Spinal cord (tissue), 10 donors: ENCODE measurements around the gene NFIX. TPM values are rescaled to one million over a fixed set of nuclear protein-coding genes. Genes with fewer than 3 reads are reported as not detected.

ENCODE experiments used
- DNase-seq, 6 donors: peaks; one replicate each; pipeline versions ENCODE4 v3.0.0 to v3.0.0-alpha.2; 2013 to 2015; ENCODE audit warnings: low spot score in 6 of 6, low read depth in 4 of 6
- H3K27ac ChIP-seq: one replicate; pipeline ENCODE4 v1.5.1; 2013; ENCODE audit warnings: low read depth, low read length, control low read depth
- H3K27me3 ChIP-seq: one replicate; pipeline ENCODE4 v1.6.1; 2013; ENCODE audit warnings: low read length; ENCODE audit not compliant: control insufficient read depth, insufficient read depth
- H3K36me3 ChIP-seq: one replicate; pipeline ENCODE4 v1.6.1; 2013; ENCODE audit warnings: low read length; ENCODE audit not compliant: control insufficient read depth, insufficient read depth
- H3K4me1 ChIP-seq: one replicate; pipeline ENCODE4 v1.6.1; 2013; ENCODE audit warnings: low read length; ENCODE audit not compliant: control insufficient read depth, insufficient read depth
- H3K4me3 ChIP-seq: one replicate; pipeline ENCODE4 v1.5.1; 2013; ENCODE audit warnings: low read depth, low read length, control low read depth
- H3K9me3 ChIP-seq: one replicate; pipeline ENCODE4 v1.6.1; 2013; ENCODE audit warnings: low read length; ENCODE audit not compliant: control insufficient read depth, insufficient read depth
- WGBS: methylation state at CpG from one replicate; pipeline ENCODE4 v1.1.5; 2013; ENCODE audit warnings: missing lambda C conversion rate; ENCODE audit not compliant: insufficient coverage; 5-methylcytosine and 5-hydroxymethylcytosine counted together
- polyA plus RNA-seq, 2 donors: library from polyadenylated mRNA; unstranded; fragments of 120-200 nt; gene quantifications; one replicate each; pipeline ENCODE4 v1.2.1, GENCODE V29; 2013; ENCODE audit not compliant: insufficient read length in 2 of 2
- total RNA-seq, 2 donors: library from RNA; depleted of rRNA in 1 of 2; stranded (reverse); fragments of 120-200 nt in 1 of 2; fragments of >200 nt in 1 of 2; gene quantifications; one replicate each; pipeline versions ENCODE4 v1.2.3 to v1.2.4, GENCODE V29; 2013 to 2014
- donor health status: healthy.

NFIX gene
- total and polyA plus RNA-seq, 4 donors, result 53.3 to 198 (median 118) TPM

GRCh38 chr19:13116282-13117175, 121.3 kb downstream of the NFIX start, which contains the start of gene TRMT1:
Gene TRMT1, minus strand, starts transcription at chr19:13116740. Its CDS starts 341 bp downstream, at chr19:13116399.
- Histone ChIP-seq H3K27me3 (no peaks in the 10 kb centered on the region), H3K9me3 (no peaks in the 10 kb centered on the region), H3K27ac (peak within 1 kb of the TSS; percentile 61), H3K4me3 (peak within 1 kb of the TSS; percentile 94), H3K4me1 (peaks cover 51% of the 10 kb centered on the region), H3K36me3 (peaks cover 48% of the 10 kb centered on the region)
- DNase-seq, result peak; percentile 85 to 98 (median 93)
- under 1% methylated on average over 47 of the region's 51 CpGs for WGBS

- H3K9me3 ChIP-seq, result no peaks in the 10 kb centered on the region
- H3K4me3 ChIP-seq, result peak overlapping the region; percentile 94
- peaks cover 47% of the 10 kb centered on the region for H3K36me3 ChIP-seq
- H3K27ac ChIP-seq, result peak overlapping the region; percentile 61
- 28% methylated on average over 18 of the region's 20 CpGs for WGBS
- no peaks in the 10 kb centered on the region for H3K27me3 ChIP-seq
- peaks cover 51% of the 10 kb centered on the region for H3K4me1 ChIP-seq
- DNase-seq, result no peak
Measured at GRCh38 chr19:13117176-13117771, 122.0 kb downstream of the NFIX start.

GRCh38 chr19:13117772-13118423, 122.6 kb downstream of the NFIX start, which contains the start of gene NACC1:
Gene NACC1, plus strand, starts transcription at chr19:13118264. Its CDS starts 16,944 bp downstream, at chr19:13135208.
- 1% methylated on average over 58 of the region's 65 CpGs for WGBS
- Histone ChIP-seq H3K27me3 (no peaks in the 10 kb centered on the region), H3K4me3 (peak within 1 kb of the TSS; percentile 94), H3K9me3 (no peaks in the 10 kb centered on the region), H3K36me3 (peaks cover 47% of the 10 kb centered on the region), H3K4me1 (peaks cover 51% of the 10 kb centered on the region), H3K27ac (peak within 1 kb of the TSS; percentile 61)
- peak; percentile 69 to 97 (median 84) for DNase-seq

GRCh38 chr19:13118424-13119193, 123.3 kb downstream of the NFIX start:
- Histone ChIP-seq H3K4me3 (peak overlapping the region; percentile 69), H3K27me3 (no peaks in the 10 kb centered on the region), H3K27ac (no peak overlapping the region), H3K4me1 (peaks cover 51% of the 10 kb centered on the region), H3K9me3 (no peaks in the 10 kb centered on the region), H3K36me3 (peaks cover 48% of the 10 kb centered on the region)
- peak in 1 of 6 donors; percentile 43 for DNase-seq
- 0% methylated on average over 54 of the region's 57 CpGs for WGBS

- H3K27ac ChIP-seq, result no peak overlapping the region
- 85% methylated on average over 7 of the region's 8 CpGs for WGBS
- peaks cover 51% of the 10 kb centered on the region for H3K4me1 ChIP-seq
- H3K4me3 ChIP-seq, result peak overlapping the region; percentile 69
- H3K36me3 ChIP-seq, result peaks cover 40% of the 10 kb centered on the region
- H3K27me3 ChIP-seq, result no peaks in the 10 kb centered on the region
- H3K9me3 ChIP-seq, result no peaks in the 10 kb centered on the region
- no peak for DNase-seq
Measured at GRCh38 chr19:13119627-13120026, 124.4 kb downstream of the NFIX start.

GRCh38 chr19:13120031-13120430, 124.8 kb downstream of the NFIX start:
- H3K4me1 ChIP-seq, result peaks cover 50% of the 10 kb centered on the region
- H3K9me3 ChIP-seq, result no peaks in the 10 kb centered on the region
- H3K27ac ChIP-seq, result no peak overlapping the region
- H3K27me3 ChIP-seq, result no peaks in the 10 kb centered on the region
- no peak for DNase-seq
- peaks cover 36% of the 10 kb centered on the region for H3K36me3 ChIP-seq
- WGBS, result 60% methylated on average over 3 of the region's 9 CpGs
- H3K4me3 ChIP-seq, result no peak overlapping the region

GRCh38 chr19:13120817-13121216, 125.5 kb downstream of the NFIX start:
- H3K4me3 ChIP-seq, result no peak overlapping the region
- no peak for DNase-seq
- no peak overlapping the region for H3K27ac ChIP-seq

GRCh38 chr19:13121551-13122274, 126.4 kb downstream of the NFIX start:
- Histone ChIP-seq H3K4me1 (peaks cover 33% of the 10 kb centered on the region), H3K27me3 (no peaks in the 10 kb centered on the region), H3K4me3 (no peak overlapping the region), H3K9me3 (no peaks in the 10 kb centered on the region), H3K36me3 (peaks cover 40% of the 10 kb centered on the region), H3K27ac (no peak overlapping the region)
- WGBS, result 91% methylated on average over 13 of the region's 18 CpGs
- no peak for DNase-seq

More at GRCh38 chr19:13120817-13121216, 125.5 kb downstream of the NFIX start:
- H3K27me3 ChIP-seq, result no peaks in the 10 kb centered on the region
- WGBS, result 63% methylated on average over 9 of the region's 10 CpGs
- H3K4me1 ChIP-seq, result peaks cover 42% of the 10 kb centered on the region
- peaks cover 32% of the 10 kb centered on the region for H3K36me3 ChIP-seq
- H3K9me3 ChIP-seq, result no peaks in the 10 kb centered on the region
